HEK293 (cell line): ENCODE data around the gene RILP.

ENCODE experiments used
- CTCF ChIA-PET: fragments of 350-600 bp; formaldehyde crosslinking; extraction: SDS; loops from one replicate; lab custom pipeline; 2021; ENCODE audit warnings: antibody characterized with exemption; lab: Yijun Ruan, JAX
- POLR2A ChIA-PET: fragments of 300-600 bp; formaldehyde crosslinking; extraction: SDS; loops from one replicate; lab custom pipeline; 2020; ENCODE audit warnings: antibody characterized with exemption, inconsistent platforms; lab: Yijun Ruan, JAX
- H3K27ac ChIP-seq: fragments of 200-500 bp; sonication (Bioruptor generic); 2 replicates; pipeline ENCODE4 v1.5.1; 2014; ENCODE audit warnings: low read depth, low read length, control low read depth, inconsistent platforms; ENCODE audit errors: extremely low read depth
- H3K36me3 ChIP-seq, 2 experiments: fragments of 200-500 bp in 1 of 2; sonication (Bioruptor generic) in 1 of 2; 1 replicate in 1 of 2; 2 replicates in 1 of 2; pipeline ENCODE4 v1.5.1; 2014 to 2017; ENCODE audit warnings: inconsistent platforms in 2 of 2, low read length in 2 of 2; ENCODE audit not compliant: control insufficient read depth in 2 of 2, insufficient read depth in 1 of 2
- H3K4me1 ChIP-seq: fragments of 200-500 bp; sonication (Bioruptor generic); 2 replicates; pipeline ENCODE4 v1.5.1; 2014; ENCODE audit warnings: mild to moderate bottlenecking, low read length, inconsistent platforms; ENCODE audit not compliant: control insufficient read depth, insufficient read depth
- H3K4me3 ChIP-seq: 2 replicates; pipeline ENCODE4 v1.5.1; 2011; ENCODE audit warnings: low read depth, mild to moderate bottlenecking, control low read depth, low read length, moderate library complexity
- H3K9me3 ChIP-seq: fragments of 200-500 bp; sonication (Bioruptor generic); 2 replicates; pipeline ENCODE4 v1.5.1; 2014; ENCODE audit warnings: low read depth, low read length, inconsistent platforms; ENCODE audit not compliant: control insufficient read depth, insufficient read depth
- EGR2 ChIP-seq: fragments of 450-650 bp; formaldehyde crosslinking; IDR thresholded peaks from 2 replicates; pipeline ENCODE4 v1.5.1; 2016; ENCODE audit warnings: low read depth, missing biosample characterization, missing genetic modification characterization
- HOXC10 ChIP-seq: sonication (generic); formaldehyde crosslinking; IDR thresholded peaks from 2 replicates; pipeline ENCODE4 v1.8.1; 2023; ENCODE audit warnings: mild to moderate bottlenecking, missing genetic modification reagents
- KLF7 ChIP-seq: fragments of 450-650 bp; formaldehyde crosslinking; IDR thresholded peaks from 2 replicates; pipeline ENCODE4 v1.5.1; 2016; ENCODE audit warnings: missing biosample characterization, missing genetic modification characterization, borderline replicate concordance
- KLF9 ChIP-seq: fragments of 450-650 bp; formaldehyde crosslinking; IDR thresholded peaks from 2 replicates; pipeline ENCODE4 v1.5.1; 2016; ENCODE audit warnings: missing biosample characterization, missing genetic modification characterization, low read depth
- SP2 ChIP-seq: fragments of 450-650 bp; formaldehyde crosslinking; IDR thresholded peaks from 2 replicates; pipeline ENCODE4 v1.5.1; 2016; ENCODE audit warnings: missing biosample characterization, missing genetic modification characterization
- SP7 ChIP-seq: fragments of 450-650 bp; formaldehyde crosslinking; IDR thresholded peaks from 2 replicates; pipeline ENCODE4 v1.5.1; 2016; ENCODE audit warnings: missing biosample characterization, missing genetic modification characterization
- TRIM28 ChIP-seq: IDR thresholded peaks from 2 replicates; pipeline ENCODE4 v1.6.1; 2011; ENCODE audit warnings: low read length, control low read depth, borderline replicate concordance
- YY2 ChIP-seq: fragments of 450-650 bp; formaldehyde crosslinking; IDR thresholded peaks from 2 replicates; pipeline ENCODE4 v1.5.1; 2016; ENCODE audit warnings: missing biosample characterization, missing genetic modification characterization
- ZBTB17 ChIP-seq: fragments of 450-650 bp; formaldehyde crosslinking; IDR thresholded peaks from 2 replicates; pipeline ENCODE4 v1.5.1; 2016; ENCODE audit warnings: missing biosample characterization, missing genetic modification characterization
- ZBTB21 ChIP-seq: fragments of 450-650 bp; formaldehyde crosslinking; IDR thresholded peaks from 2 replicates; pipeline ENCODE4 v1.5.1; 2017; ENCODE audit warnings: missing biosample characterization, missing genetic modification characterization
- ZFHX2 ChIP-seq: fragments of 450-650 bp; formaldehyde crosslinking; conservative IDR thresholded peaks from 2 replicates; pipeline ENCODE4 v1.5.1; 2016; ENCODE audit warnings: missing biosample characterization, missing genetic modification characterization
- ZIC2 ChIP-seq: fragments of 450-650 bp; formaldehyde crosslinking; IDR thresholded peaks from 2 replicates; pipeline ENCODE4 v1.5.1; 2016; ENCODE audit warnings: missing biosample characterization, missing genetic modification characterization
- ZNF10 ChIP-seq: fragments of 450-650 bp; formaldehyde crosslinking; IDR thresholded peaks from 2 replicates; pipeline ENCODE4 v1.5.1; 2017; ENCODE audit warnings: missing biosample characterization, missing genetic modification characterization
- ZNF112 ChIP-seq: fragments of 450-650 bp; formaldehyde crosslinking; IDR thresholded peaks from 2 replicates; pipeline ENCODE4 v1.5.0; 2017; ENCODE audit warnings: missing biosample characterization, missing genetic modification characterization
- ZNF202 ChIP-seq: fragments of 450-650 bp; formaldehyde crosslinking; IDR thresholded peaks from 2 replicates; pipeline ENCODE4 v1.5.1; 2016; ENCODE audit warnings: missing biosample characterization, missing genetic modification characterization, borderline replicate concordance
- ZNF24 ChIP-seq: fragments of 450-650 bp; formaldehyde crosslinking; IDR thresholded peaks from 2 replicates; pipeline ENCODE4 v1.5.1; 2016; ENCODE audit warnings: missing biosample characterization, missing genetic modification characterization
- ZNF274 ChIP-seq, 2 experiments: fragments of 200-500 bp in 1 of 2; fragments of 450-650 bp in 1 of 2; sonication (Bioruptor generic) in 1 of 2; formaldehyde crosslinking in 1 of 2; IDR thresholded peaks; 2 replicates each; pipeline versions ENCODE4 v1.5.1 to v1.6.1; 2014 to 2016; ENCODE audit warnings: borderline replicate concordance in 1 of 2, inconsistent platforms in 1 of 2, low read length in 1 of 2, missing biosample characterization in 1 of 2, missing genetic modification characterization in 1 of 2
- ZNF341 ChIP-seq: fragments of 450-650 bp; formaldehyde crosslinking; IDR thresholded peaks from 2 replicates; pipeline ENCODE4; 2016; ENCODE audit warnings: low read depth, missing biosample characterization, missing genetic modification characterization
- ZNF416 ChIP-seq: fragments of 450-650 bp; formaldehyde crosslinking; IDR thresholded peaks from 2 replicates; pipeline ENCODE4 v1.5.1; 2016; ENCODE audit warnings: missing biosample characterization, missing genetic modification characterization
- ZNF501 ChIP-seq: fragments of 450-650 bp; formaldehyde crosslinking; IDR thresholded peaks from 2 replicates; pipeline ENCODE4 v1.5.1; 2016; ENCODE audit warnings: missing biosample characterization, missing genetic modification characterization
- ZNF555 ChIP-seq: fragments of 450-650 bp; formaldehyde crosslinking; conservative IDR thresholded peaks from 2 replicates; pipeline ENCODE4 v1.5.1; 2017; ENCODE audit warnings: missing biosample characterization, mild to moderate bottlenecking, missing genetic modification characterization, inconsistent platforms
- ZNF610 ChIP-seq: fragments of 450-650 bp; formaldehyde crosslinking; IDR thresholded peaks from 2 replicates; pipeline ENCODE4 v1.5.1; 2016; ENCODE audit warnings: missing biosample characterization, missing genetic modification characterization, borderline replicate concordance
- ZNF629 ChIP-seq: fragments of 450-650 bp; formaldehyde crosslinking; IDR thresholded peaks from 2 replicates; pipeline ENCODE4 v1.5.1; 2017; ENCODE audit warnings: missing biosample characterization, missing genetic modification characterization
- ZNF701 ChIP-seq: fragments of 450-650 bp; formaldehyde crosslinking; IDR thresholded peaks from 2 replicates; pipeline ENCODE4 v1.5.1; 2016; ENCODE audit warnings: missing biosample characterization, missing genetic modification characterization
- ZNF768 ChIP-seq: fragments of 450-650 bp; formaldehyde crosslinking; IDR thresholded peaks from 2 replicates; pipeline ENCODE4 v1.5.1; 2018; ENCODE audit warnings: missing biosample characterization, mild to moderate bottlenecking, missing genetic modification characterization
- ZNF785 ChIP-seq: fragments of 450-650 bp; formaldehyde crosslinking; IDR thresholded peaks from 2 replicates; pipeline ENCODE4 v1.5.1; 2016; ENCODE audit warnings: missing biosample characterization, missing genetic modification characterization
- TF ChIP-seq, protein P1 (sequence below): fragments of 450-650 bp; formaldehyde crosslinking; IDR thresholded peaks from 2 replicates; pipeline ENCODE4; 2016; ENCODE audit warnings: missing biosample characterization, missing genetic modification characterization
- TF ChIP-seq, protein P2 (sequence below): fragments of 450-650 bp; formaldehyde crosslinking; IDR thresholded peaks from 2 replicates; pipeline ENCODE4 v1.5.1; 2016; ENCODE audit warnings: missing biosample characterization, missing genetic modification characterization
- TF ChIP-seq, protein P3 (sequence below): fragments of 450-650 bp; formaldehyde crosslinking; IDR thresholded peaks from 2 replicates; pipeline ENCODE4 v1.5.1; 2017; ENCODE audit warnings: missing biosample characterization, mild to moderate bottlenecking, missing genetic modification characterization, moderate library complexity

The RILP gene

GRCh38 chr17:1646199-1646875 lies 3.3 kb downstream of the RILP start:
- no peak overlapping the region for H3K4me3 ChIP-seq
- TF ChIP-seq ZNF274 (IDR thresholded peaks at IDR 0.05; ENCODE audit: low read length) = no peak
- no peak for TF ChIP-seq ZNF274 (tag by site-specific recombination; IDR thresholded peaks at IDR 0.05; ENCODE audit: borderline replicate concordance)
- no peak for TF ChIP-seq ZIC2 (tag by site-specific recombination)
- no peak for TF ChIP-seq KLF7 (tag by site-specific recombination)
- TF ChIP-seq ZNF785 (tag by site-specific recombination) = no peak
- TF ChIP-seq SP7 (tag by site-specific recombination) = no peak
- TF ChIP-seq ZNF501 = no peak
- no peak for TF ChIP-seq ZNF701 (tag by site-specific recombination)
- no peak for TF ChIP-seq ZBTB21 (tag by site-specific recombination)
- TF ChIP-seq, protein P1, sequence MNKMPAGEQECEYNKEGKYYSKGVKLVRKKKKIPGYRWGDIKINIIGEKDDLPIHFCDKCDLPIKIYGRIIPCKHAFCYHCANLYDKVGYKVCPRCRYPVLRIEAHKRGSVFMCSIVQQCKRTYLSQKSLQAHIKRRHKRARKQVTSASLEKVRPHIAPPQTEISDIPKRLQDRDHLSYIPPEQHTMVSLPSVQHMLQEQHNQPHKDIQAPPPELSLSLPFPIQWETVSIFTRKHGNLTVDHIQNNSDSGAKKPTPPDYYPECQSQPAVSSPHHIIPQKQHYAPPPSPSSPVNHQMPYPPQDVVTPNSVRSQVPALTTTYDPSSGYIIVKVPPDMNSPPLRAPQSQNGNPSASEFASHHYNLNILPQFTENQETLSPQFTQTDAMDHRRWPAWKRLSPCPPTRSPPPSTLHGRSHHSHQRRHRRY = no peak
- no peak for TF ChIP-seq KLF9 (tag by site-specific recombination)
- no peak for TF ChIP-seq ZNF629 (tag by site-specific recombination)
- TF ChIP-seq ZNF24 (tag by site-specific recombination) = no peak
- TF ChIP-seq ZNF416 (tag by site-specific recombination) = no peak
- no peak for TF ChIP-seq ZBTB17
- TF ChIP-seq ZNF610 (tag by site-specific recombination) = no peak
- no peak for TF ChIP-seq ZNF555 (tag by site-specific recombination)
- no peak for TF ChIP-seq ZNF202
- TF ChIP-seq, protein P2, sequence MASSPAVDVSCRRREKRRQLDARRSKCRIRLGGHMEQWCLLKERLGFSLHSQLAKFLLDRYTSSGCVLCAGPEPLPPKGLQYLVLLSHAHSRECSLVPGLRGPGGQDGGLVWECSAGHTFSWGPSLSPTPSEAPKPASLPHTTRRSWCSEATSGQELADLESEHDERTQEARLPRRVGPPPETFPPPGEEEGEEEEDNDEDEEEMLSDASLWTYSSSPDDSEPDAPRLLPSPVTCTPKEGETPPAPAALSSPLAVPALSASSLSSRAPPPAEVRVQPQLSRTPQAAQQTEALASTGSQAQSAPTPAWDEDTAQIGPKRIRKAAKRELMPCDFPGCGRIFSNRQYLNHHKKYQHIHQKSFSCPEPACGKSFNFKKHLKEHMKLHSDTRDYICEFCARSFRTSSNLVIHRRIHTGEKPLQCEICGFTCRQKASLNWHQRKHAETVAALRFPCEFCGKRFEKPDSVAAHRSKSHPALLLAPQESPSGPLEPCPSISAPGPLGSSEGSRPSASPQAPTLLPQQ (tag by site-specific recombination) = no peak
- TF ChIP-seq, all 188 proteins: peak for 0
- POLR2A ChIA-PET = interaction anchor here (0.6 kb wide), 1 partner anchor 11 kb away, joined by 4 read pairs; no protein-coding TSS in a partner anchor

GRCh38 chr17:1645207-1646171 lies 4.2 kb downstream of the RILP start, which contains the start of gene SCARF1:
Gene SCARF1, minus strand, starts transcription at chr17:1645732. Its CDS starts 35 bp downstream, at chr17:1645697.
- Histone ChIP-seq H3K4me3 (no peak within 1 kb of the TSS), H3K4me1 (peaks cover 10% of the 10 kb centered on the region), H3K27ac (no peak within 1 kb of the TSS), H3K36me3 (peaks cover 0 to 5% of the 10 kb centered on the region in 2 experiments; a peak in 1 of 3 replicates), H3K9me3 (no peaks in the 10 kb centered on the region)
- ChIA-PET POLR2A (interaction anchor here (0.6 kb wide), 1 partner anchor 12 kb away, joined by 4 read pairs; no protein-coding TSS in a partner anchor), CTCF (interaction anchor here (0.6 to 6.1 kb wide), 8 partner anchors 16 to 929 kb away, joined by 3 to 69 read pairs (median 5); partner anchors contain the start of gene SLC43A2)
- no peak for TF ChIP-seq ZNF341 (tag by site-specific recombination)
- TF ChIP-seq HOXC10 (CRISPR knock-in tag) = no peak
- peak; percentile 37 for TF ChIP-seq SP2
- TF ChIP-seq ZNF112 = no peak
- TF ChIP-seq YY2 = no peak
- TF ChIP-seq ZNF10 (tag by site-specific recombination) = no peak
- peak; percentile 30; the same call in 1 of the 2 replicates for TF ChIP-seq ZFHX2 (tag by site-specific recombination)
- TF ChIP-seq TRIM28 = no peak
- TF ChIP-seq ZNF768 (tag by site-specific recombination) = no peak
- TF ChIP-seq, protein P3, sequence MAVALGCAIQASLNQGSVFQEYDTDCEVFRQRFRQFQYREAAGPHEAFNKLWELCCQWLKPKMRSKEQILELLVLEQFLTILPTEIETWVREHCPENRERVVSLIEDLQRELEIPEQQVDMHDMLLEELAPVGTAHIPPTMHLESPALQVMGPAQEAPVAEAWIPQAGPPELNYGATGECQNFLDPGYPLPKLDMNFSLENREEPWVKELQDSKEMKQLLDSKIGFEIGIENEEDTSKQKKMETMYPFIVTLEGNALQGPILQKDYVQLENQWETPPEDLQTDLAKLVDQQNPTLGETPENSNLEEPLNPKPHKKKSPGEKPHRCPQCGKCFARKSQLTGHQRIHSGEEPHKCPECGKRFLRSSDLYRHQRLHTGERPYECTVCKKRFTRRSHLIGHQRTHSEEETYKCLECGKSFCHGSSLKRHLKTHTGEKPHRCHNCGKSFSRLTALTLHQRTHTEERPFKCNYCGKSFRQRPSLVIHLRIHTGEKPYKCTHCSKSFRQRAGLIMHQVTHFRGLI (tag by site-specific recombination) = no peak
- TF ChIP-seq EGR2 (tag by site-specific recombination) = peak; percentile 48

More at GRCh38 chr17:1646199-1646875, 3.3 kb downstream of the RILP start:
- no peaks in the 10 kb centered on the region for H3K9me3 ChIP-seq
- H3K27ac ChIP-seq = no peak overlapping the region
- H3K4me1 ChIP-seq = peaks cover 10% of the 10 kb centered on the region
- peaks cover 4 to 14% of the 10 kb centered on the region in 2 experiments; a peak in 2 of 3 replicates for H3K36me3 ChIP-seq
- CTCF ChIA-PET = interaction anchor here (0.7 to 6.1 kb wide), 6 partner anchors 9 to 97 kb away, joined by 5 to 69 read pairs (median 7); partner anchors contain the start of gene SLC43A2
